ENCODE measurements around the gene MYL11.

The MYL11 gene

GRCh38 chr16:30348113-30348512 is 26.5 kb upstream of the MYL11 start:
- no peaks in the 10 kb centered on the region for H3K9me3 ChIP-seq (ENCODE audit: control insufficient read depth, low read length)
- DNase-seq (ENCODE audit: low read depth): no peak
- H3K9ac ChIP-seq (ENCODE audit: low read length): no peak overlapping the region
- H3K4me1 ChIP-seq (ENCODE audit: control insufficient read depth, insufficient read depth, low read length): peaks cover 21% of the 10 kb centered on the region
- no peaks in the 10 kb centered on the region for H3K27me3 ChIP-seq (replicated peaks; ENCODE audit: control insufficient read depth, insufficient read depth, low read length)
- H3K36me3 ChIP-seq (ENCODE audit: control insufficient read depth, insufficient read depth, low read length, severe bottlenecking): peaks cover 21% of the 10 kb centered on the region
- no peak overlapping the region for H3K4me3 ChIP-seq (ENCODE audit: low read length)

- Histone ChIP-seq H3K4me3 (ENCODE audit: low read length) (no peak overlapping the region), H3K9me3 (ENCODE audit: control insufficient read depth, low read length) (no peaks in the 10 kb centered on the region), H3K27me3 (replicated peaks; ENCODE audit: control insufficient read depth, insufficient read depth, low read length) (no peaks in the 10 kb centered on the region), H3K36me3 (ENCODE audit: control insufficient read depth, insufficient read depth, low read length, severe bottlenecking) (peaks cover 25% of the 10 kb centered on the region), H3K9ac (ENCODE audit: low read length) (no peak overlapping the region), H3K4me1 (ENCODE audit: control insufficient read depth, insufficient read depth, low read length) (peaks cover 25% of the 10 kb centered on the region)
- DNase-seq (ENCODE audit: low read depth): no peak
These were observed 25.7 kb upstream of the MYL11 start for GRCh38 chr16:30348929-30349328.

- no peak overlapping the region for H3K9ac ChIP-seq (ENCODE audit: low read length)
- peaks cover 25% of the 10 kb centered on the region for H3K36me3 ChIP-seq (ENCODE audit: control insufficient read depth, insufficient read depth, low read length, severe bottlenecking)
- H3K4me3 ChIP-seq (ENCODE audit: low read length): no peak overlapping the region
- DNase-seq (ENCODE audit: low read depth): no peak
- peaks cover 30% of the 10 kb centered on the region for H3K4me1 ChIP-seq (ENCODE audit: control insufficient read depth, insufficient read depth, low read length)
- no peaks in the 10 kb centered on the region for H3K27me3 ChIP-seq (replicated peaks; ENCODE audit: control insufficient read depth, insufficient read depth, low read length)
- no peaks in the 10 kb centered on the region for H3K9me3 ChIP-seq (ENCODE audit: control insufficient read depth, low read length)
These were observed 24.9 kb upstream of the MYL11 start for GRCh38 chr16:30349675-30350074.

- Histone ChIP-seq H3K36me3 (ENCODE audit: control insufficient read depth, insufficient read depth, low read length, severe bottlenecking) (peaks cover 25% of the 10 kb centered on the region), H3K9me3 (ENCODE audit: control insufficient read depth, low read length) (no peaks in the 10 kb centered on the region), H3K9ac (ENCODE audit: low read length) (no peak overlapping the region), H3K4me1 (ENCODE audit: control insufficient read depth, insufficient read depth, low read length) (peaks cover 30% of the 10 kb centered on the region), H3K4me3 (ENCODE audit: low read length) (no peak overlapping the region), H3K27me3 (replicated peaks; ENCODE audit: control insufficient read depth, insufficient read depth, low read length) (no peaks in the 10 kb centered on the region)
- DNase-seq (ENCODE audit: low read depth): no peak
These were observed 24.3 kb upstream of the MYL11 start for GRCh38 chr16:30350134-30350871.

- no peak for DNase-seq (ENCODE audit: low read depth)
- H3K9me3 ChIP-seq (ENCODE audit: control insufficient read depth, low read length): no peaks in the 10 kb centered on the region
- no peak overlapping the region for H3K9ac ChIP-seq (ENCODE audit: low read length)
- no peaks in the 10 kb centered on the region for H3K27me3 ChIP-seq (replicated peaks; ENCODE audit: control insufficient read depth, insufficient read depth, low read length)
- H3K4me3 ChIP-seq (ENCODE audit: low read length): no peak overlapping the region
- H3K4me1 ChIP-seq (ENCODE audit: control insufficient read depth, insufficient read depth, low read length): peaks cover 37% of the 10 kb centered on the region
- H3K36me3 ChIP-seq (ENCODE audit: control insufficient read depth, insufficient read depth, low read length, severe bottlenecking): peaks cover 25% of the 10 kb centered on the region
These were observed 23.6 kb upstream of the MYL11 start for GRCh38 chr16:30351001-30351441.

- peaks cover 25% of the 10 kb centered on the region for H3K36me3 ChIP-seq (ENCODE audit: control insufficient read depth, insufficient read depth, low read length, severe bottlenecking)
- peak; percentile 88 for DNase-seq (ENCODE audit: low read depth)
- H3K27me3 ChIP-seq (replicated peaks; ENCODE audit: control insufficient read depth, insufficient read depth, low read length): no peaks in the 10 kb centered on the region
- peaks cover 44% of the 10 kb centered on the region for H3K4me1 ChIP-seq (ENCODE audit: control insufficient read depth, insufficient read depth, low read length)
- H3K9me3 ChIP-seq (ENCODE audit: control insufficient read depth, low read length): no peaks in the 10 kb centered on the region
- H3K9ac ChIP-seq (ENCODE audit: low read length): peak overlapping the region; percentile 18
- no peak overlapping the region for H3K4me3 ChIP-seq (ENCODE audit: low read length)
These were observed 22.8 kb upstream of the MYL11 start for GRCh38 chr16:30351586-30352419.

GRCh38 chr16:30352488-30353401 is 21.9 kb upstream of the MYL11 start:
- H3K9ac ChIP-seq (ENCODE audit: low read length): no peak overlapping the region
- no peaks in the 10 kb centered on the region for H3K27me3 ChIP-seq (replicated peaks; ENCODE audit: control insufficient read depth, insufficient read depth, low read length)
- no peak overlapping the region for H3K4me3 ChIP-seq (ENCODE audit: low read length)
- peaks cover 54% of the 10 kb centered on the region for H3K4me1 ChIP-seq (ENCODE audit: control insufficient read depth, insufficient read depth, low read length)
- H3K36me3 ChIP-seq (ENCODE audit: control insufficient read depth, insufficient read depth, low read length, severe bottlenecking): peaks cover 29% of the 10 kb centered on the region
- H3K9me3 ChIP-seq (ENCODE audit: control insufficient read depth, low read length): no peaks in the 10 kb centered on the region
- DNase-seq (ENCODE audit: low read depth): no peak

GRCh38 chr16:30353438-30354129 is 21.0 kb upstream of the MYL11 start:
- Histone ChIP-seq H3K27me3 (replicated peaks; ENCODE audit: control insufficient read depth, insufficient read depth, low read length) (no peaks in the 10 kb centered on the region), H3K9ac (ENCODE audit: low read length) (peak overlapping the region; percentile 90), H3K9me3 (ENCODE audit: control insufficient read depth, low read length) (no peaks in the 10 kb centered on the region), H3K4me3 (ENCODE audit: low read length) (peak overlapping the region; percentile 87), H3K36me3 (ENCODE audit: control insufficient read depth, insufficient read depth, low read length, severe bottlenecking) (peaks cover 38% of the 10 kb centered on the region), H3K4me1 (ENCODE audit: control insufficient read depth, insufficient read depth, low read length) (peaks cover 57% of the 10 kb centered on the region)
- no peak for DNase-seq (ENCODE audit: low read depth)

- Histone ChIP-seq H3K9ac (ENCODE audit: low read length) (peak overlapping the region; percentile 90), H3K9me3 (ENCODE audit: control insufficient read depth, low read length) (no peaks in the 10 kb centered on the region), H3K4me3 (ENCODE audit: low read length) (peak overlapping the region; percentile 87), H3K4me1 (ENCODE audit: control insufficient read depth, insufficient read depth, low read length) (peaks cover 57% of the 10 kb centered on the region), H3K36me3 (ENCODE audit: control insufficient read depth, insufficient read depth, low read length, severe bottlenecking) (peaks cover 47% of the 10 kb centered on the region), H3K27me3 (replicated peaks; ENCODE audit: control insufficient read depth, insufficient read depth, low read length) (no peaks in the 10 kb centered on the region)
- DNase-seq (ENCODE audit: low read depth): peak; percentile 49
These were observed 20.0 kb upstream of the MYL11 start for GRCh38 chr16:30354423-30355143.

All from adipocyte (in vitro differentiated cells).